HG03432 (cell line): ENCODE results near the gene SSNA1.

ENCODE experiments used
- ATAC-seq: cut with Tn5 transposase; IDR thresholded peaks from one replicate; pipeline ENCODE4 v1.9.1; 2021; ENCODE audit warnings: mild to moderate bottlenecking, moderate library complexity; ENCODE audit not compliant: unreplicated experiment

The SSNA1 gene

GRCh38 chr9:137180491-137180890 is 8.0 kb upstream of the SSNA1 start:
- ATAC-seq = no peak

- no peak for ATAC-seq
Measured at GRCh38 chr9:137181680-137182079, 6.8 kb upstream of the SSNA1 start.

- no peak for ATAC-seq
Measured at GRCh38 chr9:137182836-137183235, 5.6 kb upstream of the SSNA1 start.

- ATAC-seq = no peak
Measured at GRCh38 chr9:137183980-137184595, 4.4 kb upstream of the SSNA1 start.

GRCh38 chr9:137184881-137185660 is 3.4 kb upstream of the SSNA1 start:
- no peak for ATAC-seq

GRCh38 chr9:137185921-137186320 is 2.6 kb upstream of the SSNA1 start:
- no peak for ATAC-seq

- no peak for ATAC-seq
Measured at GRCh38 chr9:137186385-137186784, 2.1 kb upstream of the SSNA1 start.

GRCh38 chr9:137187386-137187785 is 1.1 kb upstream of the SSNA1 start:
- no peak for ATAC-seq

- ATAC-seq = no peak
Measured at GRCh38 chr9:137188086-137188489, 388 bp upstream of the SSNA1 start.

GRCh38 chr9:137189297-137190295 is 1.1 kb downstream of the SSNA1 start:
- ATAC-seq = no peak

GRCh38 chr9:137190315-137190856 is 1.9 kb downstream of the SSNA1 start:
- no peak for ATAC-seq

- ATAC-seq = no peak
Measured at GRCh38 chr9:137191245-137191644, 2.8 kb downstream of the SSNA1 start.

GRCh38 chr9:137191691-137192447 is 3.4 kb downstream of the SSNA1 start:
- ATAC-seq = no peak

GRCh38 chr9:137192448-137192780 is 3.9 kb downstream of the SSNA1 start:
- no peak for ATAC-seq

- ATAC-seq = no peak
Measured at GRCh38 chr9:137192859-137193258, 4.4 kb downstream of the SSNA1 start.

GRCh38 chr9:137193771-137194170 is 5.3 kb downstream of the SSNA1 start:
- ATAC-seq = no peak

GRCh38 chr9:137194388-137194787 is 5.9 kb downstream of the SSNA1 start:
- no peak for ATAC-seq

GRCh38 chr9:137194909-137195308 is 6.4 kb downstream of the SSNA1 start:
- no peak for ATAC-seq

- no peak for ATAC-seq
Measured at GRCh38 chr9:137195525-137196220, 7.2 kb downstream of the SSNA1 start.
